ENCODE results near the gene ANKS1B.
"Not testable (repeated sequence)": the region's sequence is repeated elsewhere in the genome, so short reads cannot be mapped to it uniquely, and the experiment has no call there.

Gene ANKS1B

GRCh38 chr12:99045158-99045557, 939.6 kb downstream of the ANKS1B start:
- DNase-seq: no peak

GRCh38 chr12:99043319-99043914, 941.3 kb downstream of the ANKS1B start:
- peak; percentile 54 for DNase-seq

GRCh38 chr12:99042226-99042625, 942.5 kb downstream of the ANKS1B start:
- DNase-seq: no peak

DNA sequence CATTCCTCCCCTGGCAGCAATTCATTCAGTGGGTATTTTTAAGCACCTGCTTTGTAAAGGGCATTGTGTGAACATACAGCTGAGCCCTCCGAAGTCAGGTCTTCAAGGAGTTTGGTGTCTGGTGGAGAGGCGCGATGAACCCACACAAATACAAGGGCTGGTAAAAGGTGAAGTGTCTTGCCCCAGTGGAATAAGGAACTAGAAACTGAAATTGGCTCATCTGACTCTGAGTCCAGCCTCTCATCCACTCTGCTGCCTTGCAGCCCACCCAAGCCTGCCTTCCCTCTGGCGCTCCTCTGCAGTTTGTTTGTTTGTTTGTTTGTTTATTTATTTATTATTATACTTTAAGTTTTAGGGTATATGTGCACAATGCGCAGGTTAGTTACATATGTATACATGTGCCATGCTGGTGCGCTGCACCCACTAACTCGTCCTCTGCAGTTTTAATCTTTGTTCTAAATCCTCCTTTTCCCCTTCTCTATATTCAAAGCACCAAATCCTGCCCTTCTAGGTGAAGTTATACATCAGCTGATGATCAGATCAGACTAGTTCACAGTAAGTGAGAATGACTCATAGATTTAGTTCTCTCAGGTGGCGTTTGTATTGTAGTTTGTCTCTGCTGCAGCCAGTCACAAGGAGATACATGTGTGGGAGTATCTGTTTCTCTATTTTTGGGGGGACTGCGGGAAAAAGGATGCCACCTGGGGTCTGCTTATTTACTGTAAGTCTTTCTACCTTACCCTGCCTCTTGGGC, 945.2 kb downstream of the ANKS1B start:
- no peak for DNase-seq

GRCh38 chr12:99036566-99036965, 948.2 kb downstream of the ANKS1B start:
- DNase-seq: no peak

- DNase-seq: no peak
Observed at GRCh38 chr12:99035803-99036202, 948.9 kb downstream of the ANKS1B start.

GRCh38 chr12:99034201-99034600, 950.5 kb downstream of the ANKS1B start:
- DNase-seq: not testable (repeated sequence)

GRCh38 chr12:99029511-99030271, 955.0 kb downstream of the ANKS1B start:
- no peak for DNase-seq

DNA sequence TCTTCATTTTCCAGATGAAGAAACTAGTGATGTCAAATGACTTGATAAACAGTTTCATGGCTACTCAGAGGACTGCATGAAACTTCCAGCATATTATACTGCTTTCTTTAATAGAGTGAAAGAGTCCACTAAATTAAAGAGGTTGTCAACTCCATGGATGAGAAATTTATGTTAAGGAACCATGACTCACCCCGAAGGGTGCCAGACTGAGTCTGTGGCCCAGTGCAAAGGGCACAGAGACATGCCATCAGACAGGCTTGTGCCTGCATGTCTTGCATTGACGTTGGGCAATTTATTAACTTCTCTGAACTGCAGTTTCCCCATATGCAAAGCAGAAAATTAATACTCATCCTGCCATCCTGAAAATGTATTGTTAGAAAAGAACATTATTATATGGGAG, 957.3 kb downstream of the ANKS1B start:
- no peak for DNase-seq

DNA sequence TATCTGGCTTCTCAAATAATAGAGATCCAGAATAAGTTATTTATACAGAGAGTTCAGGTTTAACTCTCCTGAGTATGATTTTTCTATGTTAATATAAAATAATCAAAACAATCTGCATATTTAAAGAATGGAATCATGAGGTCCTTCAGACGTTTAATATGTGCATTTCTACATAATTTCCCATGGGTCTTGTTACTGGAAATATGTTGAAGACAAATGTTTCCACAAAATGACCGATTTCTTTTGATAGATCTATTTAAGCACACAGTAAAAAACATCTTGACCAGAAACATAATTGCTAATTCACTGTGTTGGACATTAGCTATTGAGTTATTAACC, 957.7 kb downstream of the ANKS1B start:
- DNase-seq: no peak

DNA sequence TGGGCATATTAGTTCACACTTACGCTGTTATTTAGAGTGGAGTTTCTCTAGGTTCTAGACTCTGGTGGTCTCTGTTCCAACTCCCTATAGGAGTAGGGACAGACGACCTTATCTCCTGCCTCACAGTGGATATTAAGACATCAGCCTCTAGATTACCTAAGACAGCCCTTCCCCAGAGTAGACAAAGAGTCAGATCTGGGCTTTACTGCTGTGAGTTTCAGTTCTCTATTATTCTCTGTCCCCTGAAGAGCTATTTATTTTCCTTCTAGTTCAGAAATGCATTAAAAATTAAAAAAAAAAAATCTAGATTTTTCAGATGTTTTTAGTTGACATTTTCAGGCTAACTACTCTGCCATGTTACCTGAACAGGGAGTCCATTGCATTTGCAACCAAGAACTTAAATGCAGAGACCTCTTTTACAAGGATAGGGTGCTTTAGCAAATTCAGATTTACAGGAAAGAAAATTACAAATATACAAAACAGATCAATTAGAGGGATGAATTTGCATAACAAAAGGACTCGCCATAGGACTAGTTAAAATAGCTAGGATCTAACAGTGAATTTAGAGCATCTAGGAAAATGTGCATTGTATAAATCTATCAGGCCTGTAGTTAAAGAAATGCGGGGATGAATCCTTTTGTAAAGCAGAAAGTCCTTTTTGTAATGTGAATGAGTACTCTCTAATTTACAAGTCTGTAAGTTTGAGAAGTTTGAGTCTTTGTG, 958.2 kb downstream of the ANKS1B start:
- no peak for DNase-seq

DNA sequence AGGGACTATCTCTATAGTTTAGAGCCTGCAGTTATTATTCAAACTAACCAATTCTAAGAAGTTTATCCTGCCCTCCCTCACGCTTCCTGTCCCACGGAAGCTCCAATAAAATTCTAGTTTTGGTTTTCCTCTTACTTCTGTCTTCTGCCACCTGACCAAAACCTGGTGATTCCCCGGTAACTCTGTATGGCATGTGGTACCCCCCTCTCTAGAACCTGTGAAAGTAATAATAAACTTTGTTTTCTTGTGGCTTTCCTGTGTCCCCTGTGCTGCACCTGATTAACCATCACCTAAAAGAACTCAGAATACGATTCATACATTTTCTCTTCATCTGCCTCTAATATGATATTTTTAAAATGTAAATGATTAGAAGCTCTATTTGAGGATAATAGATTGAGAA, 959.9 kb downstream of the ANKS1B start:
- no peak for DNase-seq

DNA sequence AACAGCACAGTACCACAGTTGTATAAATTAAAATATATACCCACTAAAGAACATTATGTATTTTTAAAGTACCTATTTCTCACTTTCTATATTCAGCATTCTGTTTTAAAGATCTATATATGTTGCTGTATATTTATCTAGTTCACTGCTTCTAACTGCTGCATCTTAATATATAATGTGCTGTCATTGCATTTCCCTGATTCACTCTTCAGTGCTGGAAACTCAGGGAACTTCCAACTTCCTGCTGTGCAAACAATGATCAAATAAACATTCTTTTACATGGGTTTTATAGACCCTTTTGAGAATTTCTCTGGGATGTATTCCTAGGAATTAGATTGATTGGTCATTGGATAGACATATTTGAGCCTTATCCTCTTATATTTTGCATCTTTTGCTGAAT, 960.5 kb downstream of the ANKS1B start:
- DNase-seq: no peak

GRCh38 chr12:99020871-99021270, 963.9 kb downstream of the ANKS1B start:
- DNase-seq: no peak

- DNase-seq: no peak
Observed at GRCh38 chr12:99019798-99020197, 964.9 kb downstream of the ANKS1B start.

DNA sequence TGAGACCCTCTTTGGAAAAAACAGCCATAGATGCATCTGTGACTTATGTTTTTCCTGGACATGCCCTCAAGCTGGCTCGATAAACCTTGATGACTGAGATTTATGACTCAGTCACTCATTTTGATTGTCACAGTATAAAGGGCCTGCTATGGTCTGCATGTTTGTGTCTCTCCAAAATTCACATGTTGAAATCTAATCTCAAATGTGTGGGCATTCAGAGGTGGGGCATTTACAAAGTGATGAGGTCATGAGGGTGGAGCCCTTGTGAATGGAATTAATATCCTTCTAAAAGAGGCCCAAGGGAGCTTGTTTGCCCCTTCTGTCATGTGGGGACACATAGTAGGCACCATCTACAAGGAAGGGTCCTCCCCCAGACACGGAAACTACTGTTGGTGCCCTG, 966.8 kb downstream of the ANKS1B start:
- no peak for DNase-seq

DNA sequence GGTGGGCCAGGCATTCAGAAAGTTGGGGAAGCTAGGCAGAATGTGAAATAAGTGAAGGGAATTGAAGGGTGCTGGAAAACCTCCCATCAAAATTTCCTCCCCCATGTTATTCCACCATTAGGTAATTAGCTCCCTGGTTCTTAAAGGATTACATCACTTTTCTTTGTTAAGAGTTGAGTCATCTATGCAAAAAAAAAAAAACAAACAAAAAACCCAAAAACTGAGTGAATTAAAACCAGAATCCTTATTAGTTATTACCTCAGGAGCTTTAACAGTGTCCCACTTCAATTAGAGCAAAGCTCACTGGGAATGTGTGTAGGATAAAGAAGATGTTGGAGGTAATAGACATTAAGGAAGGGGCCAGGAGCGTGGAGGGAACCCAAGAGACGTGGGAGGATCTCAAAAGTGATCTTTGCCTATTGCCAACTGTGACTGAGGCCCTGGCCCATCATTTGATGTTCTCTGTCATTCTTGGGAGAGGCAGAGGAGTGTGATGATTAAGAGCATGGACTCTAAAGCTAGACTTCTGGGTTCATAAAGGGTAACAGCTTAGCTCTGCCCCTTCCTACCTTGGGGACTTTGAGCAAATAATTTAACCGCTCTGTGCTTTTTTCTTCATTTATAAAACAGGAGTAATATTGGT, 975.0 kb downstream of the ANKS1B start:
- DNase-seq: no peak

- no peak for DNase-seq
Observed at GRCh38 chr12:99005601-99006000, 979.1 kb downstream of the ANKS1B start.

DNA sequence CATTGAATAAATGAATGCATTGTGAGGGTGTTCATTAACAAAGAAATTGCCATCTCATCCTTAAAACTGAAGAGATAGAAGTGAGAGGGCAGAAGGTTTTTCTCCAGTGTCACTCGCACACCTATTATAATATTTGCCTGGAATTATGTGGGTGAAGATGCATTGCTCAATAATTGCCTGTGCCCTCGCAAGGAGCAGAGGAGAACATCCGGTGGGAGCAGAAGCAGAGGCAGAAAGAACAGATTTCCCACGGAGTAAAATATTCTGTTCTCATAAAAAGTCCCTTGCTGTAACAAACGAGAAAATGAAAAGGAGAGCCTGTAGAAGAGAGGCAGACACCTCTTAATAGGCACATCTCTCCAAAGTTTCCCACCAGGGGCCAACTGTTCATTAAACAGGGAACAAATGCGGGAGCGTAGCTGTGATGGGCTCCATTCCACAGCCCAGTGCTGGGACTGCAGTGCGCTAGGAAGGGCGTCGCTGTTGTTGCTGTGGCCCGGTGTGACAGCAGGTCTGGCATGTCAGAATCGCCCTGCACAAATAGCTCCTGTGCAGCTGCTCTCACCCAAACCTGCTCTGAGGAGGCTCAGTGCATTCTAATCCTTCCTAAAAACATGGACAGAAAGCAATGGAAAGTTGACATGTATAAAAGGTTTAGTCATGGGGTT, 979.8 kb downstream of the ANKS1B start:
- DNase-seq: no peak

- DNase-seq: no peak
Observed at GRCh38 chr12:99002731-99003130, 982.0 kb downstream of the ANKS1B start.

DNA sequence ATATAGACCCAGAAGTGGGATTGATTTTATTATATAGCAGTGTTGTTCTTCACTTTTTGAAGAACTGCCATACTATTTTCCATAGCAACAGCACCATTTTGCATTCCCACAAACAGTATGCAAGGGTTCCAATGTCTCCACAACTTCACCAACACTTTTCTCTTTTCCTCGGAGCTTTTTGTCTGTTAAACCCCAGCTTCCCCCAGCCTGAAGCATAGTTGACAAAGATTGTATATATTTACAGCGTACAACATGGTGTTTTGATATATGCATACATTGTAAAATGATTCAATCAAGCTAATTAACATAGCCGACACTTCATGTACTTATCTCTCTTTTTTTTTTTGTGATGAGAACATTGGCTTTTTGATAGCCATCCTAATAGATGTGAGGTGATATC, 982.6 kb downstream of the ANKS1B start:
- no peak for DNase-seq

DNA sequence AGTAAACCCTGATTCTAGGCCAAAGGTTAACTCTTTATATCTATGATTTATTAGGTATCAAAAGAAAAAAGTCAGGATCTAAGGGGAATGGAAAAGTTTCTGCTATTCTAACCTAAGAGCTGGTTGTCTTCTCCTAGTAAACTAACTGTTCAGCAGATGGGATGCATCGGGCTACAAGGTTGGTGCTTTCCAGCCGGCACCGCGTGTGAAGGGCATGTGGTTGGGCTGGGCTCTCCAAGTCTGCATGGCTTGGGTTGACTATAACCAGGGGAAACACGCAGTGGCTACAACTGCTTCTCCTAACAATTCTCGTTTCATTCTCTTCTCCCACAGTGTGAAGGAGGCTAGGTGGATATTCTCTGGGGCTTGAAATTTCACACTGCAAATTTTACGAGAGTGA, 985.2 kb downstream of the ANKS1B start:
- DNase-seq: no peak
